Esophagus squamous epithelium (tissue), 5 donors: ENCODE data around the gene MYZAP. TPM values are rescaled to one million over a fixed set of nuclear protein-coding genes. Genes with fewer than 3 reads are reported as not detected.

Source experiments
- DNase-seq: peaks from one replicate; lab custom pipeline; 2025; lab: John Stamatoyannopoulos, UW
- H3K27ac ChIP-seq, 4 donors: fragments of 200-600 bp; sonication (generic); one replicate each; pipeline ENCODE4 v1.5.1; 2016 to 2019; ENCODE audit warnings: mild to moderate bottlenecking in 1 of 4
- H3K27me3 ChIP-seq, 4 donors: fragments of 200-600 bp; sonication (generic); 1 replicate in 3 of 4; 2 replicates in 1 of 4; pipeline versions ENCODE4 v1.5.1 to v1.6.0; 2017 to 2021; ENCODE audit warnings: antibody characterized with exemption in 1 of 4
- H3K36me3 ChIP-seq, 3 donors: fragments of 200-600 bp; sonication (generic); one replicate each; pipeline ENCODE4 v1.5.1; 2016 to 2019
- H3K4me1 ChIP-seq, 3 donors: fragments of 200-600 bp; sonication (generic); one replicate each; pipeline ENCODE4 v1.5.1; 2017 to 2019
- H3K4me3 ChIP-seq, 4 donors: fragments of 200-600 bp; sonication (generic); 1 replicate in 3 of 4; 2 replicates in 1 of 4; pipeline ENCODE4 v1.5.1; 2016 to 2019; ENCODE audit warnings: mild to moderate bottlenecking in 2 of 4, moderate library complexity in 1 of 4
- H3K9me3 ChIP-seq, 3 donors: fragments of 200-600 bp; sonication (generic); one replicate each; pipeline ENCODE4 v1.5.1; 2016 to 2019
- CTCF ChIP-seq, 6 experiments: fragments of 450-650 bp in 4 of 6; fragments of 200-600 bp in 2 of 6; sonication (generic) in 2 of 6; IDR thresholded peaks; one replicate each; pipeline ENCODE4 v1.5.1; 2016 to 2019; ENCODE audit warnings: antibody characterized with exemption in 6 of 6, mild to moderate bottlenecking in 4 of 6, moderate library complexity in 4 of 6
- POLR2A ChIP-seq, 4 donors: fragments of 450-650 bp; IDR thresholded peaks; one replicate each; pipeline ENCODE4 v1.6.1; 2017; ENCODE audit warnings: antibody characterized with exemption in 4 of 4, mild to moderate bottlenecking in 4 of 4, moderate library complexity in 3 of 4
- WGBS, 2 donors: methylation state at CpG; one replicate each; pipeline ENCODE4 v1.1.5; 2018; 5-methylcytosine and 5-hydroxymethylcytosine counted together
- intact Hi-C: fragments of 100-400 bp; cut with DNase I; formaldehyde crosslinking; loops from one replicate; pipeline ENCODE4 v1.15.0; 2022
- total RNA-seq, 4 donors: library from RNA; depleted of rRNA; stranded (reverse); fragments of >200 nt; gene quantifications; one replicate each; pipeline ENCODE4 v1.1.0, GENCODE V29; 2016
- donor health status: DM: yes; HTN: yes; CAD: no.

MYZAP gene
- total RNA-seq, 4 donors from 2014 or later, result 21.2 to 36.0 (median 26.5) TPM

- 87% methylated on average over 3 of the region's 11 CpGs; no CpG with 5 or more reads in 1 of the 2 donors for WGBS, 2 donors
- H3K27me3 ChIP-seq, result no peaks in the 10 kb centered on the region
- DNase-seq, result no peak
- H3K4me3 ChIP-seq, result no peak overlapping the region
- TF ChIP-seq POLR2A (IDR thresholded peaks at IDR 0.05) (no peak), CTCF (IDR thresholded peaks at IDR 0.05) (no peak)
- H3K9me3 ChIP-seq, result no peaks in the 10 kb centered on the region
- H3K27ac ChIP-seq, result no peak overlapping the region
- peaks cover 0 to 9% (median 0%) of the 10 kb centered on the region in 3 donors for H3K36me3 ChIP-seq
- intact Hi-C loops, result no loop called here
- H3K4me1 ChIP-seq, result peaks cover 0 to 21% (median 6%) of the 10 kb centered on the region in 3 donors
Measured at GRCh38 chr15:57547243-57547755, 44.4 kb upstream of the MYZAP start.

- no peak for DNase-seq
- Histone ChIP-seq H3K27me3 (no peaks in the 10 kb centered on the region), H3K9me3 (no peaks in the 10 kb centered on the region), H3K36me3 (peaks cover 0 to 9% (median 0%) of the 10 kb centered on the region in 3 donors), H3K4me3 (no peak overlapping the region), H3K4me1 (peaks cover 0 to 23% (median 6%) of the 10 kb centered on the region in 3 donors), H3K27ac (no peak overlapping the region)
- 69 to 81% methylated on average over 2 of the region's 2 CpGs for WGBS, 2 donors
- intact Hi-C loops, result no loop called here
- no peak for TF ChIP-seq POLR2A (IDR thresholded peaks at IDR 0.05)
- TF ChIP-seq CTCF (IDR thresholded peaks at IDR 0.05), result no peak
Measured at GRCh38 chr15:57548351-57548750, 43.4 kb upstream of the MYZAP start.

- TF ChIP-seq CTCF (IDR thresholded peaks at IDR 0.05) (no peak), POLR2A (IDR thresholded peaks at IDR 0.05) (no peak)
- H3K27me3 ChIP-seq, result no peaks in the 10 kb centered on the region
- H3K9me3 ChIP-seq, result no peaks in the 10 kb centered on the region
- no peak overlapping the region for H3K4me3 ChIP-seq
- no peak for DNase-seq
- peaks cover 0 to 23% (median 6%) of the 10 kb centered on the region in 3 donors for H3K4me1 ChIP-seq
- WGBS, 2 donors, result 30 to 40% methylated on average over 5 of the region's 5 CpGs
- peaks cover 0 to 9% (median 0%) of the 10 kb centered on the region in 3 donors for H3K36me3 ChIP-seq
- intact Hi-C loops, result no loop called here
- no peak overlapping the region for H3K27ac ChIP-seq
Measured at GRCh38 chr15:57548835-57549234, 42.9 kb upstream of the MYZAP start.

- Histone ChIP-seq H3K9me3 (no peaks in the 10 kb centered on the region), H3K27me3 (no peaks in the 10 kb centered on the region), H3K4me3 (no peak overlapping the region), H3K27ac (no peak overlapping the region), H3K4me1 (peaks cover 2 to 33% (median 11%) of the 10 kb centered on the region in 3 donors), H3K36me3 (peaks cover 0 to 7% (median 0%) of the 10 kb centered on the region in 3 donors)
- no peak for TF ChIP-seq CTCF (IDR thresholded peaks at IDR 0.05)
- TF ChIP-seq POLR2A (IDR thresholded peaks at IDR 0.05), result no peak
- 84 to 91% methylated on average over 6 of the region's 6 CpGs for WGBS, 2 donors
- intact Hi-C loops, result no loop called here
- DNase-seq, result no peak
Measured at GRCh38 chr15:57549935-57550334, 41.8 kb upstream of the MYZAP start.

DNA sequence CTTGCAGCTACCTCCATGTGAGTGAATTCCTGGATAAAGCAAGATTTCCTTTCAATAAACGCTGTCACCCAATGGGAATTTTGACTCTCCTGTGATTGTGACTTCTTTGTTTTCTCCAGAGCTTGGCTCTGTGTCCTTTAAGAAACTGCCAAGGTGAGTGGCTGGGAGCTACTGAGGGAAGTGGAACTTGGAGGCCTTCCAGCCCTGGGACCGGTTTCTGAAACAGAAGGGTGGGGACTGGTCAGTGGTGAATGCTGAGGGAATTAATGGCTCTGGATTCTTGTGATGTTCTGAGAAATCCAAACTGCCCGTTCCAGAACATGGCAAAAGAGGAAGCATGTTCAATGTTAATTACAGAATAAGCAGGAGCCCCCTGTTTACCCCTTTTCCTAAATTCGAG lies 41.1 kb upstream of the MYZAP start:
- WGBS, 2 donors, result 41 to 44% methylated on average over 4 of the region's 4 CpGs
- H3K4me3 ChIP-seq, result no peak overlapping the region
- H3K27ac ChIP-seq, result peak overlapping the region in 3 of 4 donors; percentile 44 to 73 (median 49)
- DNase-seq, result no peak
- no peak for TF ChIP-seq POLR2A (IDR thresholded peaks at IDR 0.05)
- TF ChIP-seq CTCF (IDR thresholded peaks at IDR 0.05), result no peak
- H3K27me3 ChIP-seq, result no peaks in the 10 kb centered on the region
- H3K9me3 ChIP-seq, result no peaks in the 10 kb centered on the region
- H3K4me1 ChIP-seq, result peaks cover 6 to 39% (median 15%) of the 10 kb centered on the region in 3 donors
- intact Hi-C loops, result no loop called here
- H3K36me3 ChIP-seq, result peaks cover 0 to under 1% (median 0%) of the 10 kb centered on the region in 3 donors
